IMR-90 (cell line): ENCODE results near the gene DNM2. TPM values are rescaled to one million over a fixed set of nuclear protein-coding genes. Genes with fewer than 3 reads are reported as not detected.
A peak's percentile ranks its signal among the peaks of the same experiment; 100 is the strongest.

Experiments
- ATAC-seq: fragments of 200-7000 bp; cut with Tn5 transposase; 2 replicates; pipeline ENCODE4 v1.9.1; 2020; ENCODE audit warnings: low read depth, mild to moderate bottlenecking, moderate library complexity
- BruUV-seq: library from RNA; stranded (reverse); fragments of 400-500 nt; replicated peaks from 2 replicates; lab custom pipeline; 2021; lab: Mats Ljungman, UMichigan
- CTCF ChIA-PET: fragments of 300-600 bp; formaldehyde crosslinking; extraction: SDS; loops from one replicate; lab custom pipeline; 2021; ENCODE audit warnings: antibody characterized with exemption; lab: Yijun Ruan, JAX
- POLR2A ChIA-PET: fragments of 300-600 bp; sonication (Branson Sonifier 250); formaldehyde crosslinking; loops from one replicate; lab custom pipeline; 2022; ENCODE audit warnings: antibody characterized with exemption; ENCODE audit not compliant: unreplicated experiment; lab: Charles Lee
- DNase-seq: peaks from one replicate; pipeline ENCODE4 v3.0.0; 2013
- H2AFZ ChIP-seq: replicated peaks from 2 replicates; pipeline ENCODE3; 2013; ENCODE audit warnings: low read length, mild to moderate bottlenecking; ENCODE audit not compliant: poor library complexity
- H2AK5ac ChIP-seq: 2 replicates; pipeline ENCODE4 v1.6.1; 2013; ENCODE audit warnings: low read depth, low read length, inconsistent platforms
- H2AK9ac ChIP-seq: replicated peaks from 2 replicates; pipeline ENCODE3; 2013; ENCODE audit warnings: mild to moderate bottlenecking, low read depth, low read length, moderate library complexity; ENCODE audit not compliant: poor library complexity
- H2BK120ac ChIP-seq: 2 replicates; pipeline ENCODE4 v1.6.1; 2013; ENCODE audit warnings: low read depth, low read length, inconsistent platforms
- H2BK15ac ChIP-seq: 3 replicates; pipeline ENCODE4 v1.6.1; 2013; ENCODE audit warnings: low read depth, low read length, inconsistent platforms
- H2BK20ac ChIP-seq: 2 replicates; pipeline ENCODE4 v1.6.1; 2013; ENCODE audit warnings: low read depth, mild to moderate bottlenecking, inconsistent platforms, low read length, moderate library complexity
- H2BK5ac ChIP-seq: 2 replicates; pipeline ENCODE4 v1.6.1; 2013; ENCODE audit warnings: mild to moderate bottlenecking, low read depth, low read length, inconsistent platforms; ENCODE audit not compliant: poor library complexity, severe bottlenecking
- H3K14ac ChIP-seq: replicated peaks from 2 replicates; pipeline ENCODE4 v1.6.1; 2013; ENCODE audit warnings: low read depth, low read length, inconsistent platforms
- H3K18ac ChIP-seq: 2 replicates; pipeline ENCODE4 v1.6.1; 2013; ENCODE audit warnings: low read depth, low read length, control low read depth
- H3K23ac ChIP-seq: 2 replicates; pipeline ENCODE4 v1.6.1; 2013; ENCODE audit warnings: low read depth, low read length, inconsistent platforms
- H3K27ac ChIP-seq: 2 replicates; pipeline ENCODE4 v1.5.1; 2013; ENCODE audit warnings: mild to moderate bottlenecking, control low read depth, low read length; ENCODE audit not compliant: insufficient read depth
- H3K27me3 ChIP-seq: 2 replicates; pipeline ENCODE4 v1.6.1; 2013; ENCODE audit warnings: low read length; ENCODE audit not compliant: control insufficient read depth, insufficient read depth
- H3K36me3 ChIP-seq: 2 replicates; pipeline ENCODE4 v1.6.1; 2013; ENCODE audit warnings: low read length, mixed read lengths; ENCODE audit not compliant: control insufficient read depth, insufficient read depth
- H3K4ac ChIP-seq: 2 replicates; pipeline ENCODE4 v1.6.1; 2013; ENCODE audit warnings: low read depth, low read length, inconsistent platforms
- H3K4me1 ChIP-seq: 2 replicates; pipeline ENCODE4 v1.6.1; 2013; ENCODE audit warnings: low read length, mixed read lengths; ENCODE audit not compliant: control insufficient read depth, insufficient read depth
- H3K4me2 ChIP-seq: 2 replicates; pipeline ENCODE4 v1.6.1; 2013; ENCODE audit warnings: low read depth, mild to moderate bottlenecking, control low read depth, low read length, moderate library complexity
- H3K4me3 ChIP-seq: 2 replicates; pipeline ENCODE4 v1.5.1; 2013; ENCODE audit warnings: low read depth, mild to moderate bottlenecking, control low read depth, low read length, moderate library complexity; ENCODE audit not compliant: insufficient read depth
- H3K56ac ChIP-seq: 2 replicates; pipeline ENCODE4 v1.6.1; 2013; ENCODE audit warnings: low read length, inconsistent platforms; ENCODE audit not compliant: insufficient read depth; ENCODE audit errors: extremely low read depth
- H3K79me1 ChIP-seq, 2 experiments: 2 replicates each; pipeline ENCODE4 v1.6.1; 2013; ENCODE audit warnings: low read length in 2 of 2, inconsistent platforms in 1 of 2, low read depth in 1 of 2
- H3K9ac ChIP-seq: 2 replicates; pipeline ENCODE4 v1.6.1; 2013; ENCODE audit warnings: low read depth, low read length, control low read depth
- H3K9me1 ChIP-seq: 2 replicates; pipeline ENCODE4 v1.6.1; 2013; ENCODE audit warnings: low read length, inconsistent platforms; ENCODE audit not compliant: insufficient read depth
- H3K9me3 ChIP-seq: 2 replicates; pipeline ENCODE4 v1.6.1; 2013; ENCODE audit warnings: low read length; ENCODE audit not compliant: control insufficient read depth, insufficient read depth
- H4K20me1 ChIP-seq: 2 replicates; pipeline ENCODE4 v1.6.1; 2013; ENCODE audit warnings: low read length, inconsistent platforms; ENCODE audit not compliant: insufficient read depth
- H4K5ac ChIP-seq: 2 replicates; pipeline ENCODE4 v1.6.1; 2013; ENCODE audit warnings: mild to moderate bottlenecking, low read depth, low read length, control low read depth
- H4K8ac ChIP-seq, 2 experiments: 2 replicates each; pipeline ENCODE4 v1.6.1; 2013; ENCODE audit warnings: low read depth in 2 of 2, low read length in 2 of 2, control low read depth in 1 of 2, inconsistent platforms in 1 of 2
- H4K91ac ChIP-seq: 2 replicates; pipeline ENCODE4 v1.6.1; 2013; ENCODE audit warnings: low read depth, low read length, inconsistent platforms; ENCODE audit not compliant: insufficient read depth
- BHLHE40 ChIP-seq: fragments of 150-350 bp; IDR thresholded peaks from 2 replicates; pipeline ENCODE4 v1.6.1; 2016; ENCODE audit warnings: mild to moderate bottlenecking, low read depth, low read length
- CEBPB ChIP-seq: IDR thresholded peaks from 2 replicates; pipeline ENCODE4 v1.6.1; 2012; ENCODE audit warnings: low read depth, low read length, improper control_type of control experiment
- CHD1 ChIP-seq: IDR thresholded peaks from 2 replicates; pipeline ENCODE4 v1.6.1; 2012; ENCODE audit warnings: low read depth, low read length, improper control_type of control experiment
- ELK1 ChIP-seq: fragments of 150-350 bp; IDR thresholded peaks from 2 replicates; pipeline ENCODE4 v1.6.1; 2016; ENCODE audit warnings: low read depth, mild to moderate bottlenecking, low read length, moderate library complexity, borderline replicate concordance
- MAFK ChIP-seq: IDR thresholded peaks from 2 replicates; pipeline ENCODE4 v1.6.1; 2012; ENCODE audit warnings: low read depth, low read length, improper control_type of control experiment
- MAZ ChIP-seq: IDR thresholded peaks from 2 replicates; pipeline ENCODE4 v1.6.1; 2012; ENCODE audit warnings: low read depth, mild to moderate bottlenecking, low read length, improper control_type of control experiment, moderate library complexity, borderline replicate concordance
- MXI1 ChIP-seq: IDR thresholded peaks from 2 replicates; pipeline ENCODE4 v1.6.1; 2012; ENCODE audit warnings: low read depth, mild to moderate bottlenecking, low read length, moderate library complexity, borderline replicate concordance
- RFX5 ChIP-seq: IDR thresholded peaks from 2 replicates; pipeline ENCODE4 v1.8.0; 2012; ENCODE audit warnings: low read depth, mild to moderate bottlenecking, low read length, moderate library complexity
- WGBS, 2 experiments: methylation state at CpG; one replicate each; pipeline versions ENCODE4 v1.1.5 to v1.1.7; 2013; ENCODE audit warnings: missing lambda C conversion rate in 2 of 2; ENCODE audit not compliant: insufficient read length in 1 of 2; ENCODE audit errors: extremely low coverage in 2 of 2; 5-methylcytosine and 5-hydroxymethylcytosine counted together
- dilution Hi-C: fragments of 300-500 bp; cut with HindIII; formaldehyde crosslinking; loops from one replicate; pipeline ENCODE4 v1.14.3; 2018; ENCODE audit warnings: low sequenced_read_pairs; ENCODE audit not compliant: unreplicated experiment
- in situ Hi-C: fragments of 300-500 bp; cut with MboI; formaldehyde crosslinking; loops from 3 replicates; pipeline ENCODE4 v1.14.3; 2019; ENCODE audit warnings: low sequenced_read_pairs, inconsistent platforms, mixed read lengths
- intact Hi-C: fragments of 100-400 bp; cut with micrococcal nuclease; formaldehyde crosslinking; loops from 2 replicates; pipeline ENCODE4 v1.10.0; 2022
- polyA plus RNA-seq, 3 experiments: library from polyadenylated mRNA; depleted of rRNA; stranded (reverse); fragments of >200 nt; gene quantifications; 2 replicates each; pipeline ENCODE4 v1.2.3, GENCODE V29; 2012; ENCODE audit warnings: low replicate concordance in 1 of 3
- total RNA-seq: library from RNA; depleted of rRNA; stranded (reverse); fragments of >200 nt; gene quantifications from 2 replicates; pipeline ENCODE4 v1.2.3, GENCODE V29; 2012
- TF ChIP-seq, protein P1 (sequence below): conservative IDR thresholded peaks from 2 replicates; pipeline ENCODE4 v1.5.1; 2012; ENCODE audit warnings: mild to moderate bottlenecking, low read depth, low read length, improper control_type of control experiment
- TF ChIP-seq, protein P2 (sequence below): fragments of 150-350 bp; IDR thresholded peaks from 2 replicates; pipeline ENCODE4 v1.6.1; 2017; ENCODE audit warnings: mild to moderate bottlenecking, antibody characterized with exemption, low read length, low read depth

Gene DNM2
- total and polyA plus RNA-seq, 2 of the 4 experiments (the other 2 are of a cell fraction) = 55.6 to 74.2 TPM

- Histone ChIP-seq H3K36me3 (peaks cover 4% of the 10 kb centered on the region; the same call in 1 of the 2 replicates), H2AFZ (no peak overlapping the region), H3K14ac (no peak overlapping the region), H4K91ac (no peak overlapping the region), H3K9me1 (peaks cover 11% of the 10 kb centered on the region), H3K56ac (no peak overlapping the region), H3K9ac (no peak overlapping the region), H3K4ac (no peak overlapping the region), H3K4me3 (no peak overlapping the region), H2BK15ac (no peak overlapping the region), H3K4me2 (no peak overlapping the region), H3K27ac (no peak overlapping the region), H3K27me3 (no peaks in the 10 kb centered on the region), H2AK5ac (no peak overlapping the region; the same call in 1 of the 2 replicates), H2AK9ac (peak overlapping the region; percentile 78), H3K4me1 (no peaks in the 10 kb centered on the region), H3K79me1 (peaks cover 15 to 81% of the 10 kb centered on the region in 2 experiments), H2BK5ac (no peak overlapping the region), H4K8ac (no peak overlapping the region), H3K23ac (no peak overlapping the region), H4K5ac (no peak overlapping the region), H3K18ac (no peak overlapping the region), H3K9me3 (no peaks in the 10 kb centered on the region), H2BK20ac (no peak overlapping the region), H4K20me1 (peaks cover 78% of the 10 kb centered on the region), H2BK120ac (no peak overlapping the region)
- 97% methylated on average over 6 of the region's 12 CpGs; no CpG with 5 or more reads in 1 of the 2 experiments for WGBS, 2 experiments
- dilution Hi-C loops = no loop called here
- intact Hi-C loops = no loop called here
- POLR2A ChIA-PET = no interaction called here
- ATAC-seq (no peak), DNase-seq (no peak)
- in situ Hi-C loops = no loop called here
- no TSS peak for BruUV-seq
- TF ChIP-seq MXI1 (no peak), ELK1 (no peak), MAFK (no peak), RFX5 (no peak), CHD1 (no peak), CEBPB (no peak), MAZ (no peak), BHLHE40 (no peak)
- TF ChIP-seq, protein P1, sequence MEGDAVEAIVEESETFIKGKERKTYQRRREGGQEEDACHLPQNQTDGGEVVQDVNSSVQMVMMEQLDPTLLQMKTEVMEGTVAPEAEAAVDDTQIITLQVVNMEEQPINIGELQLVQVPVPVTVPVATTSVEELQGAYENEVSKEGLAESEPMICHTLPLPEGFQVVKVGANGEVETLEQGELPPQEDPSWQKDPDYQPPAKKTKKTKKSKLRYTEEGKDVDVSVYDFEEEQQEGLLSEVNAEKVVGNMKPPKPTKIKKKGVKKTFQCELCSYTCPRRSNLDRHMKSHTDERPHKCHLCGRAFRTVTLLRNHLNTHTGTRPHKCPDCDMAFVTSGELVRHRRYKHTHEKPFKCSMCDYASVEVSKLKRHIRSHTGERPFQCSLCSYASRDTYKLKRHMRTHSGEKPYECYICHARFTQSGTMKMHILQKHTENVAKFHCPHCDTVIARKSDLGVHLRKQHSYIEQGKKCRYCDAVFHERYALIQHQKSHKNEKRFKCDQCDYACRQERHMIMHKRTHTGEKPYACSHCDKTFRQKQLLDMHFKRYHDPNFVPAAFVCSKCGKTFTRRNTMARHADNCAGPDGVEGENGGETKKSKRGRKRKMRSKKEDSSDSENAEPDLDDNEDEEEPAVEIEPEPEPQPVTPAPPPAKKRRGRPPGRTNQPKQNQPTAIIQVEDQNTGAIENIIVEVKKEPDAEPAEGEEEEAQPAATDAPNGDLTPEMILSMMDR = no peak
- TF ChIP-seq, protein P2, sequence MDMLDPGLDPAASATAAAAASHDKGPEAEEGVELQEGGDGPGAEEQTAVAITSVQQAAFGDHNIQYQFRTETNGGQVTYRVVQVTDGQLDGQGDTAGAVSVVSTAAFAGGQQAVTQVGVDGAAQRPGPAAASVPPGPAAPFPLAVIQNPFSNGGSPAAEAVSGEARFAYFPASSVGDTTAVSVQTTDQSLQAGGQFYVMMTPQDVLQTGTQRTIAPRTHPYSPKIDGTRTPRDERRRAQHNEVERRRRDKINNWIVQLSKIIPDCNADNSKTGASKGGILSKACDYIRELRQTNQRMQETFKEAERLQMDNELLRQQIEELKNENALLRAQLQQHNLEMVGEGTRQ = no peak
- CTCF ChIA-PET = interaction anchor here (1.3 kb wide), 1 partner anchor 13 kb away, joined by 4 read pairs; the partner anchor contains the start of gene DNM2
These were observed 13.1 kb downstream of the DNM2 start for GRCh38 chr19:10730932-10731331.
